Suprapubic skin (tissue), 3 donors: Measurements from ENCODE around the gene LCE7A.

Experiments used
- CTCF ChIP-seq, 2 donors: fragments of 200-600 bp in 1 of 2; fragments of 450-650 bp in 1 of 2; sonication (generic) in 1 of 2; IDR thresholded peaks; one replicate each; pipeline ENCODE4 v1.5.1; 2016 to 2019; ENCODE audit warnings: antibody characterized with exemption in 2 of 2, mild to moderate bottlenecking in 1 of 2, moderate library complexity in 1 of 2
- POLR2A ChIP-seq, 2 donors: fragments of 450-650 bp; IDR thresholded peaks; one replicate each; pipeline ENCODE4 v1.6.1; 2017; ENCODE audit warnings: antibody characterized with exemption in 2 of 2, mild to moderate bottlenecking in 2 of 2, moderate library complexity in 2 of 2

- TF ChIP-seq CTCF (IDR thresholded peaks at IDR 0.05) (no peak), POLR2A (IDR thresholded peaks at IDR 0.05) (no peak)
Observed at GRCh38 chr1:152811050-152811449, 48.7 kb upstream of the LCE7A start.
